RKO (cell line): ENCODE measurements around the gene NRXN3.

ENCODE experiments used
- DNase-seq: peaks from one replicate; pipeline ENCODE4 v3.0.0-alpha.2; 2016; ENCODE audit warnings: low spot score

The NRXN3 gene

GRCh38 chr14:79475887-79476532 lies 1305.8 kb downstream of the NRXN3 start:
- no peak for DNase-seq

DNA sequence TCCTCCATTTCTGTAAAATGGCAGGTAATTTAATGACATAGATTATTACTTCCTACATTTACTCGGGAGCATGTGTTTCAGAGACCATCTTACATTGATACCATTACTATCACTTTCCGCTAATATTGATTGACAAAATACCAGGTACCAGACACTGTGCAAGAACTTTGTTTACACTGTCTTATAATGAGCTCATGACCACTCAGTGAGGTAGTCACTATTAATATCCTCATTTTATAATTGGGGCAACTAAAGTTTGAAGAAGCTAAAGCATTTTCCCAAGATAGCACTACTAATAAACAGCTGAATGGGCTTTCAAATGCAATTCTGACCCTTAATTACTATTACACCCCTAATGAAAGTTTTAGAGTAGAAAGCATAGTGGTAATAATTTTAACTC lies 1306.4 kb downstream of the NRXN3 start:
- no peak for DNase-seq

DNA sequence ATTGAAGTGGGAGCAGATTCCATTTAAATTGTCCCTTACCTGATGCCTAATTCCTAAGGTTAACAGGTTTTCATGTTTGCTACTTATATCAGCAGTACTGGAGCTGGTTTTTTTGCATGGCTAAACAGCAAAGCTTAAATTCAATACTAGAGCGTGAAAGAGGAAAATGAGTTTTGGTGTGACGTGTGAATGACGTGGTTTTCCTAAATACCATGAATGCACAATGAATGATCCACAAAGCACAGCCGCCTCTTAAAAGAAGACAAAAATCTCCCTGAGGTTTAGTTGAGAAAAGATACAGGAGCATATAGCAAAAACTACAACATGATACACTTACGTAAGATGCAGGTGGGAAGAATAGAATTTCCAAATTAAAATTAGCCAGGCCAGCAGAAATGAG lies 1310.0 kb downstream of the NRXN3 start:
- no peak for DNase-seq

- no peak for DNase-seq
Measured at GRCh38 chr14:79482825-79483224, 1312.7 kb downstream of the NRXN3 start.

GRCh38 chr14:79483477-79484388 lies 1313.6 kb downstream of the NRXN3 start:
- DNase-seq, result peak; percentile 59

DNA sequence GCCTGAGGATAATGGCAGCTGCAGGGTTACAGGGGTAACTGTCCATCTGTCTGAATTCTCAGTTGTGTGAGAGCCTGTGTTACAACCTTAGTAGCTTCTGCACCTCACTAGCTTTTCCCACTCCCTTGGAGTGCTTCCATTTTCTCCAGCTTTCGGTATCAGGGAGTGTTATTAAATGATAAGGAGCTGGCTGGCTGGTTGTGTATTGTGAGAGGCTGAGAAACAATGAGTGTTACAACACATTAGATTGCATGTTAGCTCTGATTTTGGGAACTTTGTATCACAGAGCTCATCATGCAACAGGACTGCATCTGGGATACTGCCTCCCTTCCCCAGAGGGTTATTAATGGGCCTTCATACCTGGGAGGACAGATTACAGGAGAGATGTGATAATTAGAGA lies 1317.5 kb downstream of the NRXN3 start:
- DNase-seq, result no peak

DNA sequence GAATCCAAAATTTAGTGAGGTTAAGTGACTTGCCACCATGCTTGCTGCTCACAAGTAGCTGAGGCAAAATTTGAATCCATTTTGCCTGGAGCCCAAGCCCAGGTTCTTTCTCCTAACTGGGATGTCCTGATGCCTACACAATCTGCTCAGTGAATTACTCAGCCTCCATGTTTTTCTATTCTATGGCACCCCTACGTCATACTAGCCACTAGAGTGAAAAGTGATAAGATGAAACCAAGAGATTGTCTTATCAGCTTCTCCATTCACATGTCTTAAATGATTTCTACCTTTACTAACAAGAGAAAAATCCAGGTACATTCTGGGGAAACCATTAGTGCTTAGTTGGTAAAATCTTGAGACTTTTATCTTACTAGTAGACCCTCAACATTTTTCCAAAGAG lies 1321.0 kb downstream of the NRXN3 start:
- no peak for DNase-seq

DNA sequence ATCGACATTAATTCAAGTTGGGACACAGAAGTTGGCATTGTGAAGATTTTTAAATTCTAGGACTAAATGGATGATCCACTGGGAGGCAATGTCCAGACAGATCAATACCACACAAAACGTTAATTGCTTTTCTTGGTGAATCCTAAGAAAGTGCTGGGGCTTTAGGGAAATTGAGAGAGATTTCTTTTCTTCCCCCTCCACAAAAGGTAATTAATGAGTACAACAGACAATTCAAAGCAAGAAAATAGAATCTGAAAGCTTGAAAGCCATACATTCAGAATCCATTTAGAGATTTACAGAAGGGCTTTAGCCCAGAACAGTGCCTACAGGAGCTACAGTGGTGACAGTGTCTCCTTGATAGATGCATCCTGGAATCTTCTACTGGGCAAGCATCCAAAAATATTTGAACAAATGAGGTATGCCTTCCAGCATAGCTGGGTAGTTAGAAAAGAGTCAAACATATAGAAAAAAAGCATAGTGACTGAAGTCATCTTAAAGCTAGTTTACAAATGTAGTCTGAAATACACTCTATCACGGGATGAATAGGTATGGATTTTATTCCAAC lies 1323.0 kb downstream of the NRXN3 start:
- no peak for DNase-seq

- DNase-seq, result no peak
Measured at GRCh38 chr14:79496701-79497100, 1326.5 kb downstream of the NRXN3 start.

- no peak for DNase-seq
Measured at GRCh38 chr14:79500489-79500888, 1330.3 kb downstream of the NRXN3 start.

DNA sequence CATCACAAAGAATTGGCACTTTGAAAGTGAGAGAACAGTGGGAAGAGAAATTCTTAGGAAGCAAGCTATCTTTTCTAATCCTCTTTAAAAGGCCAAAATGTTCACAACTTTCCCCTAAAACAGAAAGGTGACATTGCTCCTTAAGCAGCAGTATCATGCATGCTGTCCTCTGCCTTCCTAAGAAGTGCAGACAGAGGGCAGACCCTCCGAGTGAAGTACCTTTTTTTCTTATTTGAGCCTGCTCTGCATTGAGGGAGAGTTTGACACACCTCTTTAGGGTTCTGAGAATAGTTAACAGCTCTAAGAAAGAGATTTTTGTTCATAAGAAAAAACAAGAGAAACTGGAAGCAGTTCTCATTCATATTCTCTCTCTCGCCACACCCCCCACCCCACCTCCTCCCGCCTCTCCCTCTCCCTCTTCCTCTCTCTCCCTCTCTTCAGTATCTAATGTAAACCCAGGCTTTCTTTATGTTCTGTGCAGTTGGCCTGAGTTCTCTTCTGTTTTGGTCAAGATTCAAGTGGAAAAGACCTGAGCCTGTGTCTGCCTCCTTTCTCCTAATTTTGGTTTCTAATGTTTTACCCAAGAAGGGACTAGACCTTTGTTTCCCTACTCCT lies 1332.1 kb downstream of the NRXN3 start:
- DNase-seq, result no peak

GRCh38 chr14:79502751-79503148 lies 1332.6 kb downstream of the NRXN3 start:
- DNase-seq, result no peak

GRCh38 chr14:79510659-79511058 lies 1340.5 kb downstream of the NRXN3 start:
- no peak for DNase-seq

GRCh38 chr14:79511146-79511545 lies 1341.0 kb downstream of the NRXN3 start:
- DNase-seq, result no peak

GRCh38 chr14:79513446-79513845 lies 1343.3 kb downstream of the NRXN3 start:
- DNase-seq, result no peak

DNA sequence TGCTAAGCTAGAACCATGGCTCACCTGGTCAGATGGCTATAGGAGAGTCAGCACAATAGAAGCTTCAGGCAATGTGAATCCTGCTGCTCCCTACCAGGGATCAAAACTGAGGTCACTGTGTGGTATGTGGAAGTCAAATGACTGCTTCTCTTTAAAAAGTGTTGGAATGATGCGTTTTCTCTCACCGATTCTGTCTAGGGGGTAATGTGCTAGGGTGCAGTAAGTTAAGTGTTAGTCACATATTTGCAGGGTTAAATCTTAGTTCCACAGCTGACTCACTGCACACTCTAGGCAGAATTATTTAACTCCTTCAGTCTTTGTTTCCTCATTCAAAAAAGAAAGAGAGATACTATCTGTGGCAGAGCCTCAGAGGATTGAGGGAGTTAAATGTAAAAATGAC lies 1344.5 kb downstream of the NRXN3 start:
- DNase-seq, result no peak

DNA sequence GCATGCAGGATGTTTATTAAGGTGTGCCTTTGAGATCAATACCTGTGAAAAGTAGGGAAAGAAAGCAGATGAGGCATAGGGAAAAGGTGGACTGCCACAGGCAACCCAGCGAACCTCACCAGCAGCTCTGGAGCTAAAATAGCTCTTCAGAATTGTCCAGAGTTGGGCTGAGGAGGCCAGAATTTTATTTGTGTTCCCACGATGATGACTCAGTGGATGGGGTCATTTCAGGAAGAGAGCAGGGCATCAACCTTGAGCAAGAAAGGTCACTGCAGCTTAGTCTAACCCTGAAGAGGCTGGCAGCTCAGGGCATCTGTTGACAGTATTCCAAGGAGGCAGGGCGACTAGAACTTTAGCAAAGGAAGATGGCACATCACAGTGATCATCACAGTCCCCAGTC lies 1345.0 kb downstream of the NRXN3 start:
- no peak for DNase-seq

GRCh38 chr14:79516009-79516408 lies 1345.8 kb downstream of the NRXN3 start:
- DNase-seq, result no peak

- DNase-seq, result no peak
Measured at GRCh38 chr14:79525416-79525815, 1355.2 kb downstream of the NRXN3 start.

DNA sequence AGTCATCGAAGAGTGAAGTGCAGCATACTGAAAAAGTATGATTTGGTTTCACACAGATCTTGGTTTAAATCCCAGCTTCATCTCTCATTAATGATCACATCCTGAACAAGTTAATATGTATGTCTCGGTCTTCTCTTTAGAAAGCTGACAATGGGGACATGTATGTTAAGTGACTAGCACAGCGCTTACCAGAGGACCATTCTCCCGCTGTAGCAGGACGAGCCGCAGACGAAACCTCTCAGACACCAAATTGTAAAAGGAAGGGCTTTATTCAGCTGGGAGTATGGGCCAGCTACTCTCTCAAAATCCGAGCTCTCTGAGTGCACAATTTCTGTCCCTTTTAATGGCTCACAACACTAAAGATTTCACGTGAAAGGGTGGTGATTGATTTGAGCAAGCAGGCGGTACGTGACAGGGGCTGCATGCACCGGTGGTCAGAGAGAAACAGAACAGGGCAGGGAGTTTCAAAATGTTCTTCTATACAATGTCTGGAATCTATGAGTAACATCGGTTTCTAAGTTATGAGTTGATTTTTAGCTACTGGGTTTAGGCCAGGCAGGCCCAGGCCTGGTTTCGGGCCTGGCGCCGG lies 1358.7 kb downstream of the NRXN3 start:
- DNase-seq, result no peak

GRCh38 chr14:79530555-79530954 lies 1360.4 kb downstream of the NRXN3 start:
- DNase-seq, result no peak

DNA sequence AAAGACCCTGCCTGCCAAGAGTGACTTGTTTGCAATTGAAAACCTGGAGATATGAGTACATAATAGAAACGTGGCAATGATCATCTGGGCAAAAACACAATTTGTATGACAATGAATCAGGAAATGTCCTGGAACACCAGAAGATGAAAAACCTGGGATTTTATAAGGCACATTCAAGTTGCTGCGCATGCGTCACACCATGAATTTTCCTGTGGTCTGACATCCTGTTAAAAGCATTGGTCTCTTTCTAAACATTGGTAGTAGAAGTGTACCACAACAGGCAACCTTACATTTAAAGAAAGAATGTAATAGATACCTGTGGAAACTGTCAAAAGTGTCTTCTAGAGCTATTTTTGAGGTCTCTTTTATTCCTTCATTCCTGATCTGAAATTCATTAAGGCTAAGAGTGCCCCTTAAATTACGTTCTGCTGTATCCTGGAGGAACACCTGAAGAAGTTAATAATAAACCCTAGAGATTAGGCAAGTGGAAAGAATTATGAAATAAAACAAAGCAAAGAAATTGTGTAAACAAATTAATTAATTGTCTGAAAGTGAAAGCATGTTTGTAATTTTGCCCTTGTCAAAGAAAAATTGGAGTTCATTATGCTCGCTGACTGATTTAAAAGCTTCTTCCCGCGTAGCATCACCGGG lies 1364.7 kb downstream of the NRXN3 start:
- DNase-seq, result no peak
